Measurements from ENCODE around the gene TIMM23. TPM values are rescaled to one million over a fixed set of nuclear protein-coding genes. Genes with fewer than 3 reads are reported as not detected.

TIMM23 gene
- total and polyA plus RNA-seq, 11 donors, result 73.9 to 123 (median 85.1) TPM

GRCh38 chr10:46052791-46053375, 80.6 kb downstream of the TIMM23 start:
- ATAC-seq (no peak), DNase-seq (no peak)
- H3K36me3 ChIP-seq, result no peaks in the 10 kb centered on the region
- TF ChIP-seq CTCF (IDR thresholded peaks at IDR 0.05) (no peak), POLR2A (IDR thresholded peaks at IDR 0.05) (no peak)
- H3K9me3 ChIP-seq, result peaks cover 0 to 13% (median 0%) of the 10 kb centered on the region in 12 donors
- intact Hi-C loops (cut with DNase I), result no loop called here
- H3K4me1 ChIP-seq, result no peaks in the 10 kb centered on the region
- no peak overlapping the region for H3K27ac ChIP-seq
- WGBS, 4 donors, result 83 to 87% (median 85%) methylated on average over 6 of the region's 6 CpGs
- H3K27me3 ChIP-seq, result peaks cover 0 to 18% (median 0%) of the 10 kb centered on the region in 9 donors
- no peak overlapping the region for H3K4me3 ChIP-seq

Other genes with a start within 250 kb of the TIMM23 start
- 10 to 100 TPM; 20.1 to 36.5 (median 23.6) TPM for gene WASHC2C, start 245.2 kb upstream of the TIMM23 start, total RNA-seq
- 10 to 100 TPM; 10.2 to 15.3 TPM for gene WASHC2C, start 245.2 kb upstream of the TIMM23 start, polyA plus RNA-seq
- 10 to 100 TPM in 2 of 9 donors, 1 to 10 TPM in 7; 2.5 to 12.0 (median 6.2) TPM for gene AGAP4, start 125.0 kb upstream of the TIMM23 start, total RNA-seq
- 10 to 100 TPM in 1 of 2 donors, 1 to 10 TPM in 1; 4.2 to 10.5 TPM for gene AGAP4, start 125.0 kb upstream of the TIMM23 start, polyA plus RNA-seq
- 100 to 1,000 TPM; 187 to 296 (median 256) TPM for gene NCOA4, start 58.1 kb downstream of the TIMM23 start, total RNA-seq
- gene NCOA4, start 58.1 kb downstream of the TIMM23 start, polyA plus RNA-seq, result 100 to 1,000 TPM in 1 of 2 donors, 10 to 100 TPM in 1; 55.1 to 109 TPM
- not detected for gene MSMB, start 73.8 kb downstream of the TIMM23 start, total RNA-seq
- not detected for gene MSMB, start 73.8 kb downstream of the TIMM23 start, polyA plus RNA-seq